Measurements from ENCODE around the gene PAQR5. TPM values are rescaled to one million over a fixed set of nuclear protein-coding genes. Genes with fewer than 3 reads are reported as not detected.

The PAQR5 gene
- total RNA-seq, 1 donor from 2014 or later = 0.63 TPM

- DNase-seq = no peak
- H3K9me3 ChIP-seq (replicated peaks) = no peaks in the 10 kb centered on the region
- no peaks in the 10 kb centered on the region for H3K4me1 ChIP-seq
- intact Hi-C loops (cut with micrococcal nuclease) = no loop called here
- H3K4me3 ChIP-seq = no peak overlapping the region
- H3K36me3 ChIP-seq = no peaks in the 10 kb centered on the region
- no peak overlapping the region for H3K27ac ChIP-seq (replicated peaks)
- TF ChIP-seq CTCF (IDR thresholded peaks at IDR 0.05; ENCODE audit: borderline replicate concordance) = no peak
- peaks cover 19% of the 10 kb centered on the region for H3K27me3 ChIP-seq (ENCODE audit: low read depth)
Observed at GRCh38 chr15:69319384-69320375, 21.0 kb downstream of the PAQR5 start.

GRCh38 chr15:69320977-69321554 is 22.4 kb downstream of the PAQR5 start:
- Histone ChIP-seq H3K27me3 (ENCODE audit: low read depth) (peaks cover 19% of the 10 kb centered on the region), H3K9me3 (replicated peaks) (no peaks in the 10 kb centered on the region), H3K4me3 (no peak overlapping the region), H3K27ac (replicated peaks) (no peak overlapping the region), H3K36me3 (no peaks in the 10 kb centered on the region), H3K4me1 (no peaks in the 10 kb centered on the region)
- intact Hi-C loops (cut with micrococcal nuclease) = no loop called here
- TF ChIP-seq CTCF (IDR thresholded peaks at IDR 0.05; ENCODE audit: borderline replicate concordance) = no peak
- DNase-seq = no peak

- Histone ChIP-seq H3K27ac (replicated peaks) (no peak overlapping the region), H3K27me3 (ENCODE audit: low read depth) (peaks cover 14% of the 10 kb centered on the region), H3K4me3 (no peak overlapping the region), H3K9me3 (replicated peaks) (no peaks in the 10 kb centered on the region), H3K4me1 (no peaks in the 10 kb centered on the region), H3K36me3 (no peaks in the 10 kb centered on the region)
- no peak for DNase-seq
- no peak for TF ChIP-seq CTCF (IDR thresholded peaks at IDR 0.05; ENCODE audit: borderline replicate concordance)
- intact Hi-C loops (cut with micrococcal nuclease) = no loop called here
Observed at GRCh38 chr15:69323893-69324430, 25.2 kb downstream of the PAQR5 start.

- Histone ChIP-seq H3K4me1 (no peaks in the 10 kb centered on the region), H3K27me3 (ENCODE audit: low read depth) (peaks cover 14% of the 10 kb centered on the region), H3K4me3 (no peak overlapping the region), H3K27ac (replicated peaks) (no peak overlapping the region), H3K36me3 (no peaks in the 10 kb centered on the region), H3K9me3 (replicated peaks) (no peaks in the 10 kb centered on the region)
- intact Hi-C loops (cut with micrococcal nuclease) = no loop called here
- TF ChIP-seq CTCF (IDR thresholded peaks at IDR 0.05; ENCODE audit: borderline replicate concordance) = no peak
- DNase-seq = no peak
Observed at GRCh38 chr15:69324565-69324964, 25.9 kb downstream of the PAQR5 start.

GRCh38 chr15:69325456-69325971 is 26.8 kb downstream of the PAQR5 start:
- Histone ChIP-seq H3K27ac (replicated peaks) (no peak overlapping the region), H3K4me3 (no peak overlapping the region), H3K9me3 (replicated peaks) (no peaks in the 10 kb centered on the region), H3K27me3 (ENCODE audit: low read depth) (peaks cover 14% of the 10 kb centered on the region), H3K36me3 (no peaks in the 10 kb centered on the region), H3K4me1 (no peaks in the 10 kb centered on the region)
- DNase-seq = no peak
- intact Hi-C loops (cut with micrococcal nuclease) = no loop called here
- no peak for TF ChIP-seq CTCF (IDR thresholded peaks at IDR 0.05; ENCODE audit: borderline replicate concordance)

Measured in left ventricle myocardium inferior (tissue), 1 donor.